HCT116 (cell line): Measurements from ENCODE around the gene TMPRSS13. TPM values are rescaled to one million over a fixed set of nuclear protein-coding genes. Genes with fewer than 3 reads are reported as not detected.

Source experiments
- ATAC-seq: fragments of 200-7000 bp; cut with Tn5 transposase; 2 replicates; pipeline ENCODE4 v1.9.1; 2020; ENCODE audit warnings: mild to moderate bottlenecking, moderate library complexity
- BruUV-seq: library from RNA; stranded (reverse); fragments of 400-500 nt; replicated peaks from 2 replicates; lab custom pipeline; 2021; lab: Mats Ljungman, UMichigan
- CTCF ChIA-PET: fragments of 300-600 bp; sonication (Branson Sonifier 250); formaldehyde crosslinking; loops from one replicate; lab custom pipeline; 2021; ENCODE audit warnings: antibody characterized with exemption; lab: Charles Lee
- POLR2A ChIA-PET: fragments of 300-600, 350-600 bp; sonication (Branson Sonifier 250); formaldehyde crosslinking; loops from one replicate; lab custom pipeline; 2021; ENCODE audit warnings: antibody characterized with exemption; lab: Charles Lee
- RAD21 ChIA-PET, 2 experiments: fragments of 300-600 bp; sonication (Branson Sonifier 250); formaldehyde crosslinking; loops; one replicate each; lab custom pipeline; 2023; ENCODE audit warnings: low total read pairs in 2 of 2; ENCODE audit not compliant: uncharacterized antibody in 2 of 2, unreplicated experiment in 2 of 2, low non-redundant PET in 1 of 2; lab: Charles Lee
- DNase-seq: peaks from one replicate; pipeline ENCODE4 v3.0.0-alpha.2; 2010; ENCODE audit warnings: low read depth, low spot score
- H2AFZ ChIP-seq: fragments of 200-600 bp; shearing (Covaris generic), sonication (generic); 2 replicates; pipeline ENCODE4 v1.6.1; 2017; ENCODE audit warnings: low read depth, mixed run types, mixed read lengths, antibody characterized with exemption, low read length; ENCODE audit not compliant: poor library complexity, severe bottlenecking
- H3K27ac ChIP-seq: 2 replicates; pipeline ENCODE4 v1.5.1; 2012; ENCODE audit warnings: low read depth, low read length
- H3K27me3 ChIP-seq: fragments of 200-600 bp; sonication (generic); 2 replicates; pipeline ENCODE4 v1.6.1; 2016; ENCODE audit warnings: mixed run types, low read length, mixed read lengths; ENCODE audit not compliant: insufficient read depth
- H3K36me3 ChIP-seq, 2 experiments: fragments of 200-500 bp in 1 of 2; fragments of 200-600 bp in 1 of 2; sonication (Bioruptor generic) in 1 of 2; sonication (generic) in 1 of 2; 2 replicates each; pipeline versions ENCODE4 v1.5.1 to v1.6.1; 2014 to 2016; ENCODE audit warnings: low read length in 2 of 2, inconsistent platforms in 1 of 2, mixed read lengths in 1 of 2, mixed run types in 1 of 2; ENCODE audit not compliant: insufficient read depth in 2 of 2, control insufficient read depth in 1 of 2
- H3K4me1 ChIP-seq, 2 experiments: fragments of 200-600 bp in 1 of 2; sonication (generic) in 1 of 2; 2 replicates each; pipeline versions ENCODE4 v1.5.1 to v1.6.1; 2012 to 2017; ENCODE audit warnings: low read length in 2 of 2, inconsistent platforms in 1 of 2, mild to moderate bottlenecking in 1 of 2, mixed read lengths in 1 of 2, mixed run types in 1 of 2, moderate library complexity in 1 of 2; ENCODE audit not compliant: insufficient read depth in 2 of 2, control insufficient read depth in 1 of 2
- H3K4me2 ChIP-seq: fragments of 200-600 bp; sonication (generic); 2 replicates; pipeline ENCODE4 v1.6.1; 2017; ENCODE audit warnings: mixed run types, low read length, mixed read lengths
- H3K4me3 ChIP-seq, 2 experiments: fragments of 200-600 bp in 1 of 2; sonication (generic) in 1 of 2; replicated peaks in 1 of 2; 2 replicates each; pipeline ENCODE4 v1.5.1; 2011 to 2016; ENCODE audit warnings: low read length in 2 of 2, control low read depth in 1 of 2, low read depth in 1 of 2, mild to moderate bottlenecking in 1 of 2, mixed read lengths in 1 of 2, mixed run types in 1 of 2
- H3K79me2 ChIP-seq: fragments of 200-600 bp; sonication (generic); 2 replicates; pipeline ENCODE4 v1.6.1; 2017; ENCODE audit warnings: mild to moderate bottlenecking, mixed run types, low read length, moderate library complexity, mixed read lengths; ENCODE audit not compliant: insufficient read depth
- H3K9ac ChIP-seq: fragments of 200-600 bp; sonication (generic); 2 replicates; pipeline ENCODE4 v1.6.1; 2016; ENCODE audit warnings: low read length, mixed read lengths
- H3K9me2 ChIP-seq: fragments of 200-600 bp; sonication (generic), shearing (Covaris generic); 2 replicates; pipeline ENCODE4 v1.6.1; 2017; ENCODE audit warnings: mixed run types, mild to moderate bottlenecking, moderate library complexity; ENCODE audit not compliant: insufficient read depth
- H3K9me3 ChIP-seq, 2 experiments: fragments of 200-500 bp in 1 of 2; fragments of 200-600 bp in 1 of 2; sonication (Bioruptor generic) in 1 of 2; sonication (generic) in 1 of 2; 2 replicates each; pipeline ENCODE4 v1.6.1; 2014 to 2017; ENCODE audit warnings: low read length in 2 of 2, mixed read lengths in 2 of 2, inconsistent platforms in 1 of 2, low read depth in 1 of 2, mild to moderate bottlenecking in 1 of 2, mixed run types in 1 of 2, moderate library complexity in 1 of 2; ENCODE audit not compliant: control insufficient read depth in 1 of 2, insufficient read depth in 1 of 2
- H4K20me1 ChIP-seq: fragments of 200-600 bp; sonication (generic), shearing (Covaris generic); 2 replicates; pipeline ENCODE4 v1.6.1; 2017; ENCODE audit warnings: mixed run types, mild to moderate bottlenecking, moderate library complexity; ENCODE audit not compliant: insufficient read depth
- ATF3 ChIP-seq: IDR thresholded peaks from 2 replicates; pipeline ENCODE4 v1.6.1; 2012
- CBX3 ChIP-seq: IDR thresholded peaks from 2 replicates; pipeline ENCODE4 v1.6.1; 2012; ENCODE audit warnings: low read depth
- CEBPB ChIP-seq: IDR thresholded peaks from 2 replicates; pipeline ENCODE4 v1.6.1; 2012; ENCODE audit warnings: low read depth
- CTCF ChIP-seq, 3 experiments: fragments of 200-600 bp in 1 of 3; sonication (generic) in 1 of 3; IDR thresholded peaks in 2 of 3; conservative IDR thresholded peaks in 1 of 3; 2 replicates each; pipeline ENCODE4 v1.5.1; 2012 to 2017; ENCODE audit warnings: low read depth in 2 of 3, low read length in 2 of 3, antibody characterized with exemption in 1 of 3, borderline replicate concordance in 1 of 3, control low read depth in 1 of 3, mild to moderate bottlenecking in 1 of 3, mixed read lengths in 1 of 3, mixed run types in 1 of 3, moderate library complexity in 1 of 3; ENCODE audit not compliant: insufficient read depth in 1 of 3
- EGR1 ChIP-seq: IDR thresholded peaks from 2 replicates; pipeline ENCODE4 v1.6.1; 2012; ENCODE audit warnings: low read depth
- EZH2 ChIP-seq: fragments of 200-600 bp; sonication (generic); IDR thresholded peaks from 2 replicates; pipeline ENCODE4 v1.6.1; 2017; ENCODE audit warnings: antibody characterized with exemption, mixed run types
- JUND ChIP-seq: IDR thresholded peaks from 2 replicates; pipeline ENCODE4 v1.6.1; 2012
- MAX ChIP-seq: IDR thresholded peaks from 2 replicates; pipeline ENCODE4 v1.6.1; 2012
- POLR2A ChIP-seq: IDR thresholded peaks from 2 replicates; pipeline ENCODE4 v1.7.0; 2011; ENCODE audit warnings: borderline replicate concordance; ENCODE audit not compliant: insufficient read depth, insufficient read length; ENCODE audit errors: extremely low read depth
- REST ChIP-seq: IDR thresholded peaks from 2 replicates; pipeline ENCODE4 v1.6.1; 2012; ENCODE audit warnings: low read depth
- SP1 ChIP-seq: IDR thresholded peaks from 2 replicates; pipeline ENCODE4 v1.6.1; 2012; ENCODE audit warnings: low read depth
- YY1 ChIP-seq: IDR thresholded peaks from 2 replicates; pipeline ENCODE4 v1.6.1; 2011; ENCODE audit warnings: low read length, low read depth, moderate library complexity, mild to moderate bottlenecking; ENCODE audit not compliant: insufficient replicate concordance; ENCODE audit errors: extremely low read depth
- intact Hi-C: fragments of 100-400 bp; cut with micrococcal nuclease; formaldehyde crosslinking; loops from 2 replicates; pipeline ENCODE4 v1.10.0; 2022
- total RNA-seq: library from RNA; stranded (reverse); gene quantifications from one replicate; pipeline ENCODE4 v1.2.1, GENCODE V29; 2021; ENCODE audit not compliant: unreplicated experiment

Gene TMPRSS13
- total RNA-seq, 1 experiment from 2014 or later = 0.52 TPM

GRCh38 chr11:117945047-117945810 lies 16.0 kb upstream of the TMPRSS13 start:
- ATAC-seq (no peak), DNase-seq (no peak)
- ChIA-PET POLR2A (no interaction called here), CTCF (interaction anchor here (1.0 to 9.1 kb wide), 8 partner anchors 9 to 138 kb away, joined by 3 to 224 read pairs (median 7); partner anchors contain the start of gene FXYD2), RAD21 (no interaction called here)
- no peaks in the 10 kb centered on the region for H4K20me1 ChIP-seq
- H3K79me2 ChIP-seq = no peaks in the 10 kb centered on the region
- H2AFZ ChIP-seq = no peak overlapping the region
- H3K9me2 ChIP-seq = no peaks in the 10 kb centered on the region
- no peaks in the 10 kb centered on the region for H3K27me3 ChIP-seq
- TF ChIP-seq EZH2 (no peak), CTCF (IDR thresholded peaks at IDR 0.05 in 2 of 3, conservative IDR thresholded peaks at IDR 0.05 in 1 of 3; ENCODE audit: borderline replicate concordance in 1 of 3, insufficient read depth in 1 of 3, low read depth in 2 of 3, low read length in 2 of 3) (peak in 2 of 3 experiments; percentile 24 to 34; a peak in 3 of 6 replicates)
- intact Hi-C loops = loop anchor here (10.0 kb wide), 1 partner anchor 520 kb away; no protein-coding TSS in a partner anchor
- peaks cover 9 to 30% of the 10 kb centered on the region in 2 experiments; a peak in 3 of 4 replicates for H3K4me1 ChIP-seq
- no peak overlapping the region for H3K4me2 ChIP-seq
- H3K27ac ChIP-seq = no peak overlapping the region
- BruUV-seq = no TSS peak
- no peaks in the 10 kb centered on the region for H3K36me3 ChIP-seq
- H3K4me3 ChIP-seq = no peak overlapping the region
- H3K9me3 ChIP-seq = no peaks in the 10 kb centered on the region
- H3K9ac ChIP-seq = no peak overlapping the region

GRCh38 chr11:117944554-117944953 lies 15.4 kb upstream of the TMPRSS13 start:
- Histone ChIP-seq H3K9ac (no peak overlapping the region), H3K36me3 (no peaks in the 10 kb centered on the region), H3K9me3 (no peaks in the 10 kb centered on the region), H3K4me1 (peaks cover 9 to 30% of the 10 kb centered on the region in 2 experiments; a peak in 3 of 4 replicates), H3K79me2 (no peaks in the 10 kb centered on the region), H3K27me3 (no peaks in the 10 kb centered on the region), H3K4me2 (no peak overlapping the region), H3K4me3 (no peak overlapping the region), H4K20me1 (no peaks in the 10 kb centered on the region), H3K27ac (no peak overlapping the region), H2AFZ (no peak overlapping the region), H3K9me2 (no peaks in the 10 kb centered on the region)
- ATAC-seq (no peak), DNase-seq (no peak)
- POLR2A ChIA-PET = interaction anchor here (0.6 kb wide), 1 partner anchor 101 kb away, joined by 3 read pairs; no protein-coding TSS in a partner anchor
- intact Hi-C loops = loop anchor here (10.0 kb wide), 1 partner anchor 520 kb away; no protein-coding TSS in a partner anchor
- CTCF ChIA-PET = interaction anchor here (1.0 to 9.1 kb wide), 5 partner anchors 16 to 137 kb away, joined by 3 to 224 read pairs (median 44); partner anchors contain the start of gene FXYD2
- RAD21 ChIA-PET = no interaction called here
- BruUV-seq = no TSS peak
- TF ChIP-seq MAX (no peak), CEBPB (no peak), SP1 (no peak), ATF3 (no peak), YY1 (no peak), CBX3 (no peak), EGR1 (no peak), JUND (no peak), REST (no peak), POLR2A (no peak)
